WERI-Rb-1 (cell line): ENCODE data around the gene ALDH1A1.

Source experiments
- DNase-seq: peaks from one replicate; pipeline ENCODE4 v3.0.0-alpha.2; 2020
- H3K27ac ChIP-seq: fragments of 250-450 bp; sonication (Bioruptor Pico); 2 replicates; pipeline ENCODE4 v1.5.1; 2020; ENCODE audit warnings: mild to moderate bottlenecking, moderate library complexity
- H3K27me3 ChIP-seq: fragments of 250-450 bp; sonication (Bioruptor Pico); 2 replicates; pipeline ENCODE4 v1.5.1; 2021; ENCODE audit warnings: mild to moderate bottlenecking, low read depth, moderate library complexity; ENCODE audit not compliant: insufficient read depth, severe bottlenecking
- H3K36me3 ChIP-seq: fragments of 250-450 bp; sonication (Bioruptor Pico); 2 replicates; pipeline ENCODE4 v1.5.1; 2020; ENCODE audit warnings: mild to moderate bottlenecking, moderate library complexity
- H3K4me3 ChIP-seq: 2 replicates; pipeline ENCODE4 v1.5.1; 2011; ENCODE audit warnings: low read depth, mild to moderate bottlenecking, control low read depth, low read length
- H3K9me3 ChIP-seq: fragments of 250-450 bp; sonication (Bioruptor Pico); 2 replicates; pipeline ENCODE4 v1.5.1; 2021; ENCODE audit warnings: mild to moderate bottlenecking, moderate library complexity; ENCODE audit not compliant: severe bottlenecking
- TF ChIP-seq, protein P1 (sequence below): IDR thresholded peaks from 2 replicates; pipeline ENCODE4 v1.5.1; 2011; ENCODE audit warnings: low read depth, mild to moderate bottlenecking, control low read depth, inconsistent platforms, low read length

The ALDH1A1 gene

DNA sequence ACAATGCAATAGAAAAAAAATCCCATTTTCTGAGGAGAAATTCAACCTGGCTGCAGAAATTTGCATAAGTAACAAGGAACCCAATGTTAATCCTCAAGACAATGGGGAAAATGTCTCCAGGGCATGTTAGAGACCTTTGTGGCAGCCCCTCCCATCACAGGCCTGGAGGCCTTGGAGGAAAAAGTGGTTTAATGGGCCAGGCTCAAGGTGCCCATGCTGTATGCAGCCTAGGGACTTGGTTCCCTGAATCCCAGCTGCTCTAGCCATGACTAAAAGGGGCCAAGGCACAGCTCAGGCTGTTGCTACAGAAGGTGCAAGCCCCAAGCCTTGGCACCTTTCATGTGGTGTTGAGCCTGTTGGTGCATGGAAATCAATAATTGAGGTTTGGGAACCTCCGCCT, 66.5 kb downstream of the ALDH1A1 start:
- TF ChIP-seq, protein P1, sequence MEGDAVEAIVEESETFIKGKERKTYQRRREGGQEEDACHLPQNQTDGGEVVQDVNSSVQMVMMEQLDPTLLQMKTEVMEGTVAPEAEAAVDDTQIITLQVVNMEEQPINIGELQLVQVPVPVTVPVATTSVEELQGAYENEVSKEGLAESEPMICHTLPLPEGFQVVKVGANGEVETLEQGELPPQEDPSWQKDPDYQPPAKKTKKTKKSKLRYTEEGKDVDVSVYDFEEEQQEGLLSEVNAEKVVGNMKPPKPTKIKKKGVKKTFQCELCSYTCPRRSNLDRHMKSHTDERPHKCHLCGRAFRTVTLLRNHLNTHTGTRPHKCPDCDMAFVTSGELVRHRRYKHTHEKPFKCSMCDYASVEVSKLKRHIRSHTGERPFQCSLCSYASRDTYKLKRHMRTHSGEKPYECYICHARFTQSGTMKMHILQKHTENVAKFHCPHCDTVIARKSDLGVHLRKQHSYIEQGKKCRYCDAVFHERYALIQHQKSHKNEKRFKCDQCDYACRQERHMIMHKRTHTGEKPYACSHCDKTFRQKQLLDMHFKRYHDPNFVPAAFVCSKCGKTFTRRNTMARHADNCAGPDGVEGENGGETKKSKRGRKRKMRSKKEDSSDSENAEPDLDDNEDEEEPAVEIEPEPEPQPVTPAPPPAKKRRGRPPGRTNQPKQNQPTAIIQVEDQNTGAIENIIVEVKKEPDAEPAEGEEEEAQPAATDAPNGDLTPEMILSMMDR = no peak
- Histone ChIP-seq H3K27ac (no peak overlapping the region), H3K36me3 (no peaks in the 10 kb centered on the region)

GRCh38 chr9:72884508-72884907, 68.3 kb downstream of the ALDH1A1 start:
- H3K27me3 ChIP-seq = no peaks in the 10 kb centered on the region
- no peak overlapping the region for H3K27ac ChIP-seq
- TF ChIP-seq, protein P1 = no peak
- H3K4me3 ChIP-seq = no peak overlapping the region
- no peaks in the 10 kb centered on the region for H3K36me3 ChIP-seq
- no peak for DNase-seq
- H3K9me3 ChIP-seq = no peaks in the 10 kb centered on the region

More for the DNA sequence above, 66.5 kb downstream of the ALDH1A1 start:
- no peak overlapping the region for H3K4me3 ChIP-seq
- DNase-seq = no peak
- H3K27me3 ChIP-seq = no peaks in the 10 kb centered on the region
- H3K9me3 ChIP-seq = no peaks in the 10 kb centered on the region

- Histone ChIP-seq H3K36me3 (no peaks in the 10 kb centered on the region), H3K4me3 (no peak overlapping the region), H3K27me3 (no peaks in the 10 kb centered on the region), H3K9me3 (no peaks in the 10 kb centered on the region), H3K27ac (no peak overlapping the region)
- no peak for DNase-seq
- TF ChIP-seq, protein P1 = no peak
These were observed 69.0 kb downstream of the ALDH1A1 start for GRCh38 chr9:72883875-72884274.

DNA sequence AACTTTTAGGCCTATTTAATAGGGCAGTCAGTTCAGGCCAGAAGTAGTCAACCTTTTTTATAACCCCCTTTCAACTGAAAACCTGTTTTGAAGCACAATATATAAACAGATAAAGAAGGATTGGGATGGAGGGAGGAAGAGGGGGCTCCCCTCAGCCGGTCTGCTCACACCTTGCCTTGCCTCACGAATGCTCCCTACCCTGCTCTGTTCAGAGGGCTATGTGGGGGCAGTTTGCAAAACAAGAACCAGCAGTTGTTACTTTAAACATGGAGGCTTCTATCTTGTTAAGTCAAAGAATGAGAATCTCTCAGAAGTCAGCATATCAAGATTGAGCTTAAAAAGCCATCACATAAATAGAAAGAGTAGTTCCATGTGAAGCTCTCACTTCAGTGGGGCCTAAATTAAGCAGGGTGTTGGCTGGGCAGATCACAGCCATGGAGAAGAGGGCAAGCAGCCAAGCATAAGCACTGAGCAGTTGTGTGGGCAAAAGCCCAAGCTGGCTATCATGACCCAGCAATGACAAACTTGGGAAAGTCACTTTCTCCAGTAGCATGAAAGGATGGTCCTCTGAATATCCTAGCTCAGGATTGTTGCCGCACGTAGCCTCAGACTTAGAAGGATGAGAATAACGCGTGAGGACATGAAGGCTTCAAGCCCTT, 70.6 kb downstream of the ALDH1A1 start:
- no peaks in the 10 kb centered on the region for H3K27me3 ChIP-seq
- H3K36me3 ChIP-seq = no peaks in the 10 kb centered on the region
- TF ChIP-seq, protein P1 = no peak
- H3K27ac ChIP-seq = no peak overlapping the region
- H3K4me3 ChIP-seq = no peak overlapping the region
- DNase-seq = no peak
- H3K9me3 ChIP-seq = no peaks in the 10 kb centered on the region

GRCh38 chr9:72880821-72881220, 72.0 kb downstream of the ALDH1A1 start:
- H3K9me3 ChIP-seq = no peaks in the 10 kb centered on the region
- no peak for DNase-seq
- no peaks in the 10 kb centered on the region for H3K27me3 ChIP-seq
- TF ChIP-seq, protein P1 = no peak
- no peak overlapping the region for H3K27ac ChIP-seq
- H3K36me3 ChIP-seq = no peaks in the 10 kb centered on the region
- no peak overlapping the region for H3K4me3 ChIP-seq

DNA sequence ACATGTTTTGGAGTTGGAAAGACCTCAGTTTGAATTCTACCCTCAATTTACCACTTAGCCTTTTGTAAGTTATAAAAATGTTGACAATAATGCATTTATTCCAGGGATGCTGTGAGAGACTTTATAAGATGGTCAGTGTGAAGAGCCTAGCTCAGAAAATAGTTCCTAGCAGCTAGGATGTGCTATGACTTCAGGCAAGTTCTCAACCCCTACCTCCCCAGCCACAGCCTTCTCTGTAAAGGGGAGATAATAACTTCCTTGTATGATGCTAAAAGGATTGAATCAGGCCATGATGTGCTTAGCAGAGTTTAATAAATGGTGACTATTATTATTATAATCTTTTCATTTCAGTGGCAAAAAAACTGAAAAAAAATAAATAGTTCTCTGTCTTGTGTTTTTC, 77.6 kb downstream of the ALDH1A1 start:
- TF ChIP-seq, protein P1 = no peak
- no peaks in the 10 kb centered on the region for H3K36me3 ChIP-seq
- H3K4me3 ChIP-seq = no peak overlapping the region
- H3K9me3 ChIP-seq = no peaks in the 10 kb centered on the region
- DNase-seq = no peak
- H3K27ac ChIP-seq = no peak overlapping the region
- no peaks in the 10 kb centered on the region for H3K27me3 ChIP-seq
